ENCODE measurements around the gene SCN5A.

SCN5A gene

GRCh38 chr3:38610436-38610835, 39.1 kb downstream of the SCN5A start:
- no peaks in the 10 kb centered on the region for H3K27me3 Mint-ChIP-seq (ENCODE audit: low read depth)
- H3K27ac Mint-ChIP-seq: no peak overlapping the region
- H3K4me3 Mint-ChIP-seq: no peak overlapping the region
- H3K4me1 Mint-ChIP-seq (ENCODE audit: low read depth): no peaks in the 10 kb centered on the region
- no peak for DNase-seq (ENCODE audit: low spot score)
- no peaks in the 10 kb centered on the region for H3K36me3 Mint-ChIP-seq (ENCODE audit: low read depth)
- H3K9me3 Mint-ChIP-seq: no peaks in the 10 kb centered on the region

DNA sequence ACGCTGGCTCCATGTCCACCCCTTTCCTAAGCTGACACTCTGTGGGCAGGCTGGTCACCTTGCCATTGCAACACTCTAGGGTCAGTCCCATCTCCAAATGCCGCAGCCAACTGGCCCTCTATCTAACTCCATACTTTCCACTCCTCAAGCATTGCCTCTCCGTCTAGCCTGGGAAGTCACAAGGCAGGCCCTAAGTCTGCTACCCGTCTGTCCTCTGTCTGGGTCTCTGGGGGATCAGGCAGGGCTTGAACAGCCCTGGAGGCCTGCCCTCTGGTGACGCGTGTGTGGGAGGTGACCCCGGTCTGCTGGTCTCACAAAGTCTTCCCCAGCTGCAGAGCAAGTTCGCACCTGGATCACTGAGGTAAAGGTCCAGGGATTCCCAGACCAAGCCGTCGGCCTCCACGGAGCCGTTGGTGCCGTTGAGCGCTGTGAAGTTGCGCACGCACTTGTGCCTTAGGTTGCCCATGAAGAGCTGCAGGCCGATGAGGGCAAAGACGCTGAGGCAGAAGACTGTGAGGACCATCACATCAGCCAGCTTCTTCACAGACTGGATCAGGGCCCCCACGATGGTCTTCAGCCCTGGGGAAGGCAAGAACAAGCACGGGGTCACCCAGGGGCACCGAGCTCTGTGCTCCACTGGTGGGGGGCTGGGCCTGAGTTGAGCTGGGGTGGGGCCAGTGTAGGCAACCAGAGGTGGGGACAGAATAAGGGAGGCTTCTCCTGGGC, 39.9 kb downstream of the SCN5A start:
- H3K4me1 Mint-ChIP-seq (ENCODE audit: low read depth): no peaks in the 10 kb centered on the region
- no peak overlapping the region for H3K4me3 Mint-ChIP-seq
- DNase-seq (ENCODE audit: low spot score): no peak
- H3K27ac Mint-ChIP-seq: no peak overlapping the region
- H3K27me3 Mint-ChIP-seq (ENCODE audit: low read depth): no peaks in the 10 kb centered on the region
- H3K36me3 Mint-ChIP-seq (ENCODE audit: low read depth): no peaks in the 10 kb centered on the region
- H3K9me3 Mint-ChIP-seq: no peaks in the 10 kb centered on the region

DNA sequence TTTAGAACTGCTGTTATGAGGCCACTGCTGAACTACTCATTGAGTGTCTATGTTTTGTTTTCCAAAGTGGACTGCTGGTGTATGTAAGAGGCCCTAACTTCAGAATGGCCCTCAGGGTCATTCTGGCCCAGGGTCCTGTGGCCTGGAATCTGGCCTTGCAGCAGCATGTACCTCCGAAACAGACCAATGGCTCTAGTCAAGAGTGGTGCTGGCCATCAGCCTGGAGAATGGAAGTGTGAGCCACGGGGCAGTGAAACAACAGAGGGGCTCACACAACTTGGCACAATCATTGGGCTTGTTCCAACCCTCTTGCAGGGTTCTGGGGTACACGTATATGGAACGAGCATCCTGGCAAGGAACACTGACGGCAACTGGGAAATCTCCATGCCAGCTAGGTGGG, 40.5 kb downstream of the SCN5A start:
- H3K4me1 Mint-ChIP-seq (ENCODE audit: low read depth): no peaks in the 10 kb centered on the region
- H3K4me3 Mint-ChIP-seq: no peak overlapping the region
- no peaks in the 10 kb centered on the region for H3K27me3 Mint-ChIP-seq (ENCODE audit: low read depth)
- H3K36me3 Mint-ChIP-seq (ENCODE audit: low read depth): no peaks in the 10 kb centered on the region
- H3K27ac Mint-ChIP-seq: no peak overlapping the region
- DNase-seq (ENCODE audit: low spot score): no peak
- H3K9me3 Mint-ChIP-seq: no peaks in the 10 kb centered on the region

- Mint-ChIP-seq H3K36me3 (ENCODE audit: low read depth) (no peaks in the 10 kb centered on the region), H3K4me3 (no peak overlapping the region), H3K9me3 (no peaks in the 10 kb centered on the region), H3K27me3 (ENCODE audit: low read depth) (no peaks in the 10 kb centered on the region), H3K4me1 (ENCODE audit: low read depth) (no peaks in the 10 kb centered on the region), H3K27ac (no peak overlapping the region)
- no peak for DNase-seq (ENCODE audit: low spot score)
Measured at GRCh38 chr3:38608086-38608775, 41.3 kb downstream of the SCN5A start.

GRCh38 chr3:38606561-38606960, 42.9 kb downstream of the SCN5A start:
- Mint-ChIP-seq H3K4me1 (ENCODE audit: low read depth) (no peaks in the 10 kb centered on the region), H3K4me3 (no peak overlapping the region), H3K27ac (no peak overlapping the region), H3K36me3 (ENCODE audit: low read depth) (no peaks in the 10 kb centered on the region), H3K9me3 (no peaks in the 10 kb centered on the region), H3K27me3 (ENCODE audit: low read depth) (no peaks in the 10 kb centered on the region)
- no peak for DNase-seq (ENCODE audit: low spot score)

DNA sequence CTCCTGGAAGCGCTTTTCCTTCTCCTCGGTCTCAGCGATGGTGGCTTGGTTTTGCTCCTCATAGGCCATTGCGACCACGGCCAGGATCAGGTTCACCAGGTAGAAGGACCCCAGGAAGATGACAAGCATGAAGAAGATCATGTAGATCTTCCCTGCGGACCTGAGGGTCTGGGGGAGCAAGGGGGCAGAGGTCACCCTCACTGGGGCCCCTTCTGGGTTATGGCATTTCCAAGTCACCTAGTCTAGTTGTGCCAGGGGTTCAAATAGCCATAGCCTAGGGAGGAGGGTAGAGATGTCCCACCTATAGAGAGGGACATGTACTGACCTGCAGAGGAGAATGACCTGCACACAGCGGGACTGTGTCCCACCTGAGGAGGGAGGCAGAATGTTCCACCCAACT, 43.5 kb downstream of the SCN5A start:
- Mint-ChIP-seq H3K4me3 (no peak overlapping the region), H3K36me3 (ENCODE audit: low read depth) (no peaks in the 10 kb centered on the region), H3K9me3 (no peaks in the 10 kb centered on the region), H3K27me3 (ENCODE audit: low read depth) (no peaks in the 10 kb centered on the region), H3K27ac (no peak overlapping the region), H3K4me1 (ENCODE audit: low read depth) (no peaks in the 10 kb centered on the region)
- DNase-seq (ENCODE audit: low spot score): no peak

DNA sequence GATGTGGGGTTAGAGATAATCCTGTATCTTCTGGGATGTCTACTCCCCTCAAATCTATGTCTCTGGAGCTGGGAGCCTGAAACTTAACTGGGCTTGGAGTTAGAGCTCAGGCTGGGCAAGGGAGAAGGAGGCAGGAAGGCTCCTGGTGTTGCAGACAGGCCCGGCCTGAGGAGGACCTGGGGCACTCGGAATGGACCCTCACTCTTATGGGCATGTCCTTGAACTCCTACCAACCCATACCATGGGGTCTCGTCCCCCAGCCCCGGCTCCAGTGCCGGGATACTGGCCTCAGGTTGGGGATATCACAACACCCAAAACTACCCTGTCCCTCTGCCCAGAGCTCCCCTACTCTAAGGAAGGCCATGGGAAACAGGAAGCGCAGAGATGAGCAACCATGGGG, 45.2 kb downstream of the SCN5A start:
- H3K36me3 Mint-ChIP-seq (ENCODE audit: low read depth): no peaks in the 10 kb centered on the region
- H3K4me3 Mint-ChIP-seq: no peak overlapping the region
- H3K9me3 Mint-ChIP-seq: no peaks in the 10 kb centered on the region
- no peak for DNase-seq (ENCODE audit: low spot score)
- H3K4me1 Mint-ChIP-seq (ENCODE audit: low read depth): no peaks in the 10 kb centered on the region
- no peak overlapping the region for H3K27ac Mint-ChIP-seq
- H3K27me3 Mint-ChIP-seq (ENCODE audit: low read depth): no peaks in the 10 kb centered on the region

GRCh38 chr3:38603731-38604131, 45.8 kb downstream of the SCN5A start:
- no peaks in the 10 kb centered on the region for H3K36me3 Mint-ChIP-seq (ENCODE audit: low read depth)
- no peak overlapping the region for H3K4me3 Mint-ChIP-seq
- no peaks in the 10 kb centered on the region for H3K27me3 Mint-ChIP-seq (ENCODE audit: low read depth)
- H3K4me1 Mint-ChIP-seq (ENCODE audit: low read depth): no peaks in the 10 kb centered on the region
- DNase-seq (ENCODE audit: low spot score): no peak
- H3K27ac Mint-ChIP-seq: no peak overlapping the region
- H3K9me3 Mint-ChIP-seq: no peaks in the 10 kb centered on the region

DNA sequence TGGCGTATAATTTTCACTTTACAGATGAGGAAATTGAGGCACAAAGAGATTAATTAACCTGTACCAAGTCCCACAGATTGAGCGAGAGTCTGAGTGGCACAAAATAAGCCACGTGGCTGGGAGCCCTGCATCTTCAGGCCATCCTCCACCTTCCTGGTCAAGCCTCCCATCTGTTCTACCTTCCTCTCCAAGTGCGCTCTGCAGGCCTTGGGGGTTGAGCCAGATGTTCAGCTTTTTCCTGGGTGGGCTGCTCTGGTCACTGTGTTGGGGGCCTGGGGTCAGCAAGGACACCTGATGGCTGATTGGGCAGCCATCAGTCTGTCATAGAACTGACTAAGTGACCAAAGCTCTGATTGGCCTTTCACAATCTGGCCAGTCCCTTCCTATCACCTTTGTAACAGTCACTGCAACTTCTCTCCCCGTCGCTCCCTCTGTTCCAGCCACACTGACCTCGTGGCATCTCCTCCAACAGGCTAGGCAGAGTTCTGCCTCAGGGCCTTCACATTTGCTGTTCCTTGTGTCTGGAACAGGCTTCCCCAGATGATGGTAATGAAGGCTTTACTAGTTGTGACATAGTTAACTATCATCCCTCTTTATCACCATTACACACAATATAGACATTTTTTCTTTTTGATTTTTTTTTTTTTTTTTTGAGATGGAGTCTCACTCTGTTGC, 46.8 kb downstream of the SCN5A start:
- H3K9me3 Mint-ChIP-seq: no peaks in the 10 kb centered on the region
- H3K4me3 Mint-ChIP-seq: no peak overlapping the region
- H3K27ac Mint-ChIP-seq: no peak overlapping the region
- no peaks in the 10 kb centered on the region for H3K36me3 Mint-ChIP-seq (ENCODE audit: low read depth)
- DNase-seq (ENCODE audit: low spot score): no peak
- no peaks in the 10 kb centered on the region for H3K4me1 Mint-ChIP-seq (ENCODE audit: low read depth)
- no peaks in the 10 kb centered on the region for H3K27me3 Mint-ChIP-seq (ENCODE audit: low read depth)

- no peaks in the 10 kb centered on the region for H3K36me3 Mint-ChIP-seq (ENCODE audit: low read depth)
- no peak overlapping the region for H3K4me3 Mint-ChIP-seq
- DNase-seq (ENCODE audit: low spot score): no peak
- no peak overlapping the region for H3K27ac Mint-ChIP-seq
- H3K27me3 Mint-ChIP-seq (ENCODE audit: low read depth): peaks cover 3% of the 10 kb centered on the region
- no peaks in the 10 kb centered on the region for H3K4me1 Mint-ChIP-seq (ENCODE audit: low read depth)
- H3K9me3 Mint-ChIP-seq: no peaks in the 10 kb centered on the region
Measured at GRCh38 chr3:38601956-38602550, 47.4 kb downstream of the SCN5A start.

DNA sequence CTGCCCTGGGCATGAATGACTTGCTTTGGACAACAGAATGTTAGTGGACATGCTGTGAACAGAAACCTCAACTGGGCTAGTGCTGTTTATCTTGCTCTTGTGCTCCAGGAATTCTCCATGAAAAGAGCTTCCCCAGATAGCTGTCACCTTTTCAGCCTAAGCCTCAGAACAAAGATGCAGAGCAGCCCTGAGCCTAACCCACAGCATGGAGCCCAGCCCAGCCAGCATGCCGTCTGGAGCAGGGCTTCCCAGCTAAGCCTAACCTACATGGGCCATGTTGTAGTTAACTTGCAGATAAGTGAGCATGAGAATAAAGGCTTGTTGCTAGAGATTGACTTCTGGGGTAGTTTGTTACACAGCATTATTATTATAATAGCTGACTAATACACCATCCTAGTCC, 48.9 kb downstream of the SCN5A start:
- Mint-ChIP-seq H3K4me3 (no peak overlapping the region), H3K27ac (no peak overlapping the region), H3K36me3 (ENCODE audit: low read depth) (no peaks in the 10 kb centered on the region), H3K27me3 (ENCODE audit: low read depth) (peaks cover 3% of the 10 kb centered on the region), H3K4me1 (ENCODE audit: low read depth) (no peaks in the 10 kb centered on the region), H3K9me3 (no peaks in the 10 kb centered on the region)
- no peak for DNase-seq (ENCODE audit: low spot score)

GRCh38 chr3:38599886-38600285, 49.6 kb downstream of the SCN5A start:
- no peak overlapping the region for H3K27ac Mint-ChIP-seq
- no peaks in the 10 kb centered on the region for H3K4me1 Mint-ChIP-seq (ENCODE audit: low read depth)
- DNase-seq (ENCODE audit: low spot score): no peak
- no peak overlapping the region for H3K4me3 Mint-ChIP-seq
- peaks cover 3% of the 10 kb centered on the region for H3K27me3 Mint-ChIP-seq (ENCODE audit: low read depth)
- no peaks in the 10 kb centered on the region for H3K36me3 Mint-ChIP-seq (ENCODE audit: low read depth)
- no peaks in the 10 kb centered on the region for H3K9me3 Mint-ChIP-seq

GRCh38 chr3:38598791-38599190, 50.7 kb downstream of the SCN5A start:
- Mint-ChIP-seq H3K36me3 (ENCODE audit: low read depth) (no peaks in the 10 kb centered on the region), H3K27ac (no peak overlapping the region), H3K9me3 (no peaks in the 10 kb centered on the region), H3K27me3 (ENCODE audit: low read depth) (peaks cover 4% of the 10 kb centered on the region), H3K4me3 (no peak overlapping the region), H3K4me1 (ENCODE audit: low read depth) (no peaks in the 10 kb centered on the region)
- no peak for DNase-seq (ENCODE audit: low spot score)

DNA sequence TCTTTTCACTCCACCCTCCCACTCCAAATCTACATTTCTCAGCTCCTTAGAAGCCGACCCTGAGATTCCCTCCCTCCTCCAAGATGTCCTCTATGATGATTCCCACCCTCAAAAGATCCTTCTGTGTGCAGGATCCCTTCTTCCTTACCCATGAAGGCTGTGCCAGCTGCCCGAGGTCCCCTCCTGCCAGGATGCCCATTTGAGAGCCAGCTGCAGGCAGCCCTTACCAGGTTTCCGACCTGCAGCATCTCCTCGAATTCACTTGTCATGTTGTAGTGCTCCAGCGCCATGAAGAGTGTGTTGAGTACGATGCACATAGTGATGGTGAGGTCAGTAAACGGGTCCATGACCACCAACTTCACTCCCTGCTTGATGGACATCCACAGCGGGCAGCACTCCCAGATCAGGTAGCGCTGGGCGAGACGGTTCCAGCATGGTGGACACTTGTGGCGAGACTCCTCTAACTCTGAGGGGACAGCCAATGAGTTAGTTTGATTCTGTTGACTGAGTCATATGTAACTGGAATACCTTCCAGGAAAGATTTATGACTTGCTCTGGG, 51.9 kb downstream of the SCN5A start:
- Mint-ChIP-seq H3K27ac (no peak overlapping the region), H3K27me3 (ENCODE audit: low read depth) (peaks cover 6% of the 10 kb centered on the region), H3K4me1 (ENCODE audit: low read depth) (no peaks in the 10 kb centered on the region), H3K9me3 (no peaks in the 10 kb centered on the region), H3K4me3 (no peak overlapping the region), H3K36me3 (ENCODE audit: low read depth) (no peaks in the 10 kb centered on the region)
- DNase-seq (ENCODE audit: low spot score): no peak

All from T-helper 2 cell treated with Interferon-gamma antibody and Interleukin-4, amounts not matched to agents 5 μg/mL and 100 μg/mL, for 36 hours (primary cell).